Adrenal gland (tissue), 5 donors: ENCODE data around the gene SLC2A6.

Source experiments
- CTCF ChIP-seq, 6 experiments: fragments of 450-650 bp in 4 of 6; fragments of 200-600 bp in 2 of 6; sonication (generic) in 1 of 6; IDR thresholded peaks; 1 replicate in 5 of 6; 2 replicates in 1 of 6; pipeline versions ENCODE4 v1.5.1 to v1.8.0; 2016 to 2021; ENCODE audit warnings: antibody characterized with exemption in 6 of 6, mild to moderate bottlenecking in 2 of 6, moderate library complexity in 1 of 6
- POLR2A ChIP-seq, 2 donors: fragments of 450-650 bp; IDR thresholded peaks; one replicate each; pipeline ENCODE4 v1.6.1; 2017; ENCODE audit warnings: antibody characterized with exemption in 2 of 2, mild to moderate bottlenecking in 2 of 2, moderate library complexity in 1 of 2
- donor health status: DM: no; HTN: no; CAD: no.

GRCh38 chr9:133506653-133507038, 27.7 kb upstream of the SLC2A6 start:
- TF ChIP-seq CTCF (IDR thresholded peaks at IDR 0.05) (peak in 1 of 6 experiments; percentile 10), POLR2A (IDR thresholded peaks at IDR 0.05) (no peak)
